Right atrium auricular region (tissue), 2 donors: Measurements from ENCODE around the gene HSF2. TPM values are rescaled to one million over a fixed set of nuclear protein-coding genes. Genes with fewer than 3 reads are reported as not detected.
"Not testable (repeated sequence)": the region's sequence is repeated elsewhere in the genome, so short reads cannot be mapped to it uniquely, and the experiment has no call there.

ENCODE experiments used
- DNase-seq: peaks from one replicate; pipeline ENCODE4 v3.0.0-alpha.2; 2019; ENCODE audit warnings: low spot score
- H3K27ac ChIP-seq, 2 donors: fragments of 200-600 bp; sonication (generic); 1 replicate in 1 of 2; 2 replicates in 1 of 2; pipeline ENCODE4 v1.5.1; 2016 to 2019
- H3K27me3 ChIP-seq, 2 donors: fragments of 200-600 bp; sonication (generic); one replicate each; pipeline versions ENCODE4 v1.5.1 to v1.6.0; 2017 to 2019
- H3K36me3 ChIP-seq: fragments of 200-600 bp; sonication (generic); one replicate; pipeline ENCODE4 v1.5.1; 2016
- H3K4me1 ChIP-seq, 2 donors: fragments of 200-600 bp; sonication (generic); one replicate each; pipeline versions ENCODE4 v1.5.1 to v1.6.0; 2017 to 2019
- H3K4me3 ChIP-seq, 2 donors: fragments of 200-600 bp; sonication (generic); 1 replicate in 1 of 2; 2 replicates in 1 of 2; pipeline ENCODE4 v1.5.1; 2017 to 2019; ENCODE audit warnings: mild to moderate bottlenecking in 1 of 2, moderate library complexity in 1 of 2
- H3K9me3 ChIP-seq, 2 donors: fragments of 200-600 bp; sonication (generic); one replicate each; pipeline ENCODE4 v1.5.1; 2019
- total RNA-seq, 2 donors: library from RNA; depleted of rRNA; stranded (reverse); fragments of >200 nt; gene quantifications; one replicate each; pipeline ENCODE4 v1.1.0, GENCODE V29; 2016
- TF ChIP-seq, protein P1 (sequence below), 2 donors: fragments of 200-600 bp; sonication (generic); IDR thresholded peaks; one replicate each; pipeline ENCODE4 v1.5.1; 2019; ENCODE audit warnings: antibody characterized with exemption in 2 of 2

HSF2 gene
- total RNA-seq, 2 donors from 2014 or later: 37.5 to 65.9 TPM

DNA sequence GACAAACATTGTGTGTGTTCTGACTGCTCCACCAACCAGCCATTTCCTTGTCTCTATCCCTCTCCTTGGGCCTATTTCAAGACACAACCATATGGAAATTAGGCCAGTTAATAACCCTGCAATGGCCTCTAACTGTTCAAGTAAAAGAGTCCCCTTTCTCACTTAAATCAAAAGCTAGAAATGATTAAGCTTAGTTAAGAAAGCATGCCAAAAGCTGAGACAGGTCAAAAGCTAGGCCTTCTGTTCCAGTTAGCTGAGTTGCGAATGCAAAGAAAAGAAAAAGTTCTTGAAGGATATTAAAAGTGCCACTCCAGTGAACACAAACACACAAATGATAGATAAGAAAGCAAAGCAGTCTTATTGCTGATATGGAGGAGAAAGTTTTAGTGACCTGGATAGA is 49.6 kb downstream of the HSF2 start:
- Histone ChIP-seq H3K4me1 (no peaks in the 10 kb centered on the region), H3K4me3 (no peak overlapping the region), H3K36me3 (peaks cover 90% of the 10 kb centered on the region), H3K27me3 (no peaks in the 10 kb centered on the region), H3K27ac (no peak overlapping the region), H3K9me3 (no peaks in the 10 kb centered on the region)
- DNase-seq: no peak
- TF ChIP-seq, protein P1, sequence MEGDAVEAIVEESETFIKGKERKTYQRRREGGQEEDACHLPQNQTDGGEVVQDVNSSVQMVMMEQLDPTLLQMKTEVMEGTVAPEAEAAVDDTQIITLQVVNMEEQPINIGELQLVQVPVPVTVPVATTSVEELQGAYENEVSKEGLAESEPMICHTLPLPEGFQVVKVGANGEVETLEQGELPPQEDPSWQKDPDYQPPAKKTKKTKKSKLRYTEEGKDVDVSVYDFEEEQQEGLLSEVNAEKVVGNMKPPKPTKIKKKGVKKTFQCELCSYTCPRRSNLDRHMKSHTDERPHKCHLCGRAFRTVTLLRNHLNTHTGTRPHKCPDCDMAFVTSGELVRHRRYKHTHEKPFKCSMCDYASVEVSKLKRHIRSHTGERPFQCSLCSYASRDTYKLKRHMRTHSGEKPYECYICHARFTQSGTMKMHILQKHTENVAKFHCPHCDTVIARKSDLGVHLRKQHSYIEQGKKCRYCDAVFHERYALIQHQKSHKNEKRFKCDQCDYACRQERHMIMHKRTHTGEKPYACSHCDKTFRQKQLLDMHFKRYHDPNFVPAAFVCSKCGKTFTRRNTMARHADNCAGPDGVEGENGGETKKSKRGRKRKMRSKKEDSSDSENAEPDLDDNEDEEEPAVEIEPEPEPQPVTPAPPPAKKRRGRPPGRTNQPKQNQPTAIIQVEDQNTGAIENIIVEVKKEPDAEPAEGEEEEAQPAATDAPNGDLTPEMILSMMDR (IDR thresholded peaks at IDR 0.05): no peak

- TF ChIP-seq, protein P1 (IDR thresholded peaks at IDR 0.05): no peak
- H3K27me3 ChIP-seq: no peaks in the 10 kb centered on the region
- H3K27ac ChIP-seq: no peak overlapping the region
- H3K4me3 ChIP-seq: no peak overlapping the region
- no peak for DNase-seq
- H3K4me1 ChIP-seq: peaks cover 0 to 9% of the 10 kb centered on the region in 2 donors
- no peaks in the 10 kb centered on the region for H3K9me3 ChIP-seq
- peaks cover 93% of the 10 kb centered on the region for H3K36me3 ChIP-seq
Measured at GRCh38 chr6:122452509-122452908, 53.1 kb downstream of the HSF2 start.

GRCh38 chr6:122454673-122455072 is 55.2 kb downstream of the HSF2 start:
- no peak overlapping the region for H3K27ac ChIP-seq
- no peak for DNase-seq
- TF ChIP-seq, protein P1 (IDR thresholded peaks at IDR 0.05): no peak
- H3K27me3 ChIP-seq: no peaks in the 10 kb centered on the region
- no peaks in the 10 kb centered on the region for H3K9me3 ChIP-seq
- H3K36me3 ChIP-seq: peaks cover 81% of the 10 kb centered on the region
- H3K4me3 ChIP-seq: no peak overlapping the region
- peaks cover 0 to 26% of the 10 kb centered on the region in 2 donors for H3K4me1 ChIP-seq

DNA sequence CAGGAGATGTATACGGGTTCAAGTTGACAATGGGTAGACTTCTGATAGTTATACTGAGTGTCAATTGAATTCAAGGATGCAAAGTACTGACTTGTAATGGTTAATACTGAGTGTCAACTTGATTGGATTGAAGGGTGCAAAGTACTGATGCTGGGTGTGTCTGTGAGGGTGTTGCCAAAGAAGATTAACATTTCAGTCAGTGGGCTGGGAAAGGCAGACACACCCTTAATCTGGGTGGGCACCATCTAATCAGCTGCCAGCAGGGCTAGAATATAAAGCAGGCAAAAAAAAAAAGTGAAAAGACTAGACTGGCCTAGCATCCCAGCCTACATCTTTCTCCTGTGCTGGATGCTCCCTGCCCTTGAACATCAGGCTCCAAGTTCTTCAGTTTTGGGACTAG is 55.7 kb downstream of the HSF2 start:
- not testable (repeated sequence) for H3K27ac ChIP-seq, H3K4me3 ChIP-seq, DNase-seq, H3K9me3 ChIP-seq, H3K27me3 ChIP-seq
- H3K4me1 ChIP-seq: peaks cover 0 to 31% of the 10 kb centered on the region in 2 donors
- H3K36me3 ChIP-seq: peaks cover 77% of the 10 kb centered on the region

- TF ChIP-seq, protein P1 (IDR thresholded peaks at IDR 0.05): no peak
- peaks cover 0 to 48% of the 10 kb centered on the region in 2 donors for H3K4me1 ChIP-seq
- DNase-seq: no peak
- no peak overlapping the region for H3K4me3 ChIP-seq
- H3K27ac ChIP-seq: no peak overlapping the region
- H3K27me3 ChIP-seq: no peaks in the 10 kb centered on the region
- peaks cover 47% of the 10 kb centered on the region for H3K36me3 ChIP-seq
- H3K9me3 ChIP-seq: no peaks in the 10 kb centered on the region
Measured at GRCh38 chr6:122458087-122458486, 58.6 kb downstream of the HSF2 start.

- Histone ChIP-seq H3K27ac (no peak overlapping the region), H3K4me1 (peaks cover 0 to 59% of the 10 kb centered on the region in 2 donors), H3K27me3 (no peaks in the 10 kb centered on the region), H3K36me3 (peaks cover 35% of the 10 kb centered on the region), H3K4me3 (no peak overlapping the region), H3K9me3 (no peaks in the 10 kb centered on the region)
- DNase-seq: no peak
- TF ChIP-seq, protein P1 (IDR thresholded peaks at IDR 0.05): no peak
Measured at GRCh38 chr6:122459240-122459639, 59.8 kb downstream of the HSF2 start.

DNA sequence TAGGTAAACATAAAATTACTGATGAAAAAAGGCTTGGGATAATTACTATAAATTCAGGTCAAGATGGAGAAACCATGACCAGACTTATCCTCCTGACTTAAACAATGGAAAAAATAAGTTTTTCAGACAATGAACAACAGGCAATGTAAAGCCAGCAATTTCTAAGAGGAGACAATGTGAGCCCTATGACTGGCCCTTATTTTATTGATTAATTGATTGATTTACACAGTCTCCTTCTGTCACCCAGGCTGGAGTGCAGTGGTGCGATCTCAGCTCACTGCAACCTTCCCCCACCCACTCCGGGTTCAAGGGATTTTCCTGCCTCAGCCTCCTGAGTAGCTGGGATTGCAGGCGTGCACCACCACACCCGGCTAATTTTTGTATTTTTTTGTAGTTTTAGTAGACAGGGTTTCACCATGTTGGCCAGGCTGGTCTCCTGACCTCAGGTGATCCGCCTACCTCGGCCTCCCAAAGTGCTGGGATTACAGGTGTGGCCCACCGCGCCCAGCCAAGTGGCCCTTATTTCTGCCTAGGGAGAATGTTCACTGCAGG is 60.5 kb downstream of the HSF2 start:
- H3K4me3 ChIP-seq, H3K27ac ChIP-seq, DNase-seq, H3K9me3 ChIP-seq, H3K27me3 ChIP-seq: not testable (repeated sequence)
- Histone ChIP-seq H3K36me3 (peaks cover 28% of the 10 kb centered on the region), H3K4me1 (peaks cover 0 to 65% of the 10 kb centered on the region in 2 donors)
